Astrocyte of the cerebellum (primary cell): ENCODE results near the gene MAN1C1.

ENCODE experiments used
- DNase-seq: peaks from one replicate; pipeline ENCODE4 v3.0.0-alpha.2; 2011; ENCODE audit warnings: low read depth
- H3K4me3 ChIP-seq: 2 replicates; pipeline ENCODE4 v1.5.1; 2011; ENCODE audit warnings: mild to moderate bottlenecking, low read depth, low read length, moderate library complexity
- CTCF ChIP-seq: IDR thresholded peaks from 2 replicates; pipeline ENCODE4 v1.5.1; 2012; ENCODE audit warnings: low read length, low read depth, moderate library complexity, mild to moderate bottlenecking; ENCODE audit errors: missing control alignments
- in situ Hi-C: cut with HindIII; loops from 2 replicates; pipeline ENCODE4 v1.10.0; 2017; ENCODE audit warnings: low sequenced_read_pairs

MAN1C1 gene

GRCh38 chr1:25747046-25747719, 130.6 kb downstream of the MAN1C1 start:
- no peak for DNase-seq
- H3K4me3 ChIP-seq: no peak overlapping the region
- in situ Hi-C loops: no loop called here
- TF ChIP-seq CTCF: no peak

GRCh38 chr1:25748531-25749205, 132.1 kb downstream of the MAN1C1 start:
- TF ChIP-seq CTCF: no peak
- H3K4me3 ChIP-seq: no peak overlapping the region
- in situ Hi-C loops: no loop called here
- no peak for DNase-seq

GRCh38 chr1:25750923-25751605, 134.5 kb downstream of the MAN1C1 start:
- in situ Hi-C loops: loop anchor here (5.0 kb wide), 1 partner anchor 46 kb away; no protein-coding TSS in a partner anchor
- no peak for DNase-seq
- TF ChIP-seq CTCF: no peak
- H3K4me3 ChIP-seq: no peak overlapping the region

- TF ChIP-seq CTCF: no peak
Observed at GRCh38 chr1:25754470-25755181, 138.0 kb downstream of the MAN1C1 start.

GRCh38 chr1:25755475-25756125, 139.0 kb downstream of the MAN1C1 start:
- in situ Hi-C loops: no loop called here
- no peak for DNase-seq
- no peak for TF ChIP-seq CTCF
- no peak overlapping the region for H3K4me3 ChIP-seq

More at GRCh38 chr1:25754470-25755181, 138.0 kb downstream of the MAN1C1 start:
- in situ Hi-C loops: loop anchor here (5.0 kb wide), 1 partner anchor 43 kb away; no protein-coding TSS in a partner anchor
- H3K4me3 ChIP-seq: no peak overlapping the region
- no peak for DNase-seq

- TF ChIP-seq CTCF: no peak
- in situ Hi-C loops: no loop called here
- DNase-seq: no peak
- H3K4me3 ChIP-seq: no peak overlapping the region
Observed at GRCh38 chr1:25756215-25756614, 139.6 kb downstream of the MAN1C1 start.
